ENCODE results near the gene ERF.

Gene ERF

GRCh38 chr19:42284591-42285341, 29.8 kb upstream of the ERF start (continued):
- TF ChIP-seq, protein P1, sequence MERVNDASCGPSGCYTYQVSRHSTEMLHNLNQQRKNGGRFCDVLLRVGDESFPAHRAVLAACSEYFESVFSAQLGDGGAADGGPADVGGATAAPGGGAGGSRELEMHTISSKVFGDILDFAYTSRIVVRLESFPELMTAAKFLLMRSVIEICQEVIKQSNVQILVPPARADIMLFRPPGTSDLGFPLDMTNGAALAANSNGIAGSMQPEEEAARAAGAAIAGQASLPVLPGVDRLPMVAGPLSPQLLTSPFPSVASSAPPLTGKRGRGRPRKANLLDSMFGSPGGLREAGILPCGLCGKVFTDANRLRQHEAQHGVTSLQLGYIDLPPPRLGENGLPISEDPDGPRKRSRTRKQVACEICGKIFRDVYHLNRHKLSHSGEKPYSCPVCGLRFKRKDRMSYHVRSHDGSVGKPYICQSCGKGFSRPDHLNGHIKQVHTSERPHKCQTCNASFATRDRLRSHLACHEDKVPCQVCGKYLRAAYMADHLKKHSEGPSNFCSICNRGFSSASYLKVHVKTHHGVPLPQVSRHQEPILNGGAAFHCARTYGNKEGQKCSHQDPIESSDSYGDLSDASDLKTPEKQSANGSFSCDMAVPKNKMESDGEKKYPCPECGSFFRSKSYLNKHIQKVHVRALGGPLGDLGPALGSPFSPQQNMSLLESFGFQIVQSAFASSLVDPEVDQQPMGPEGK (CRISPR knock-in tag; IDR thresholded peaks at IDR 0.05; ENCODE audit: borderline replicate concordance) = no peak
- no peak for TF ChIP-seq ARNTL (CRISPR knock-in tag; IDR thresholded peaks at IDR 0.05; ENCODE audit: borderline replicate concordance, low read depth)
- TF ChIP-seq OSR1 (CRISPR knock-in tag; IDR thresholded peaks at IDR 0.05) = no peak
- TF ChIP-seq ISL1 (CRISPR knock-in tag; IDR thresholded peaks at IDR 0.05) = no peak
- TF ChIP-seq, protein P2, sequence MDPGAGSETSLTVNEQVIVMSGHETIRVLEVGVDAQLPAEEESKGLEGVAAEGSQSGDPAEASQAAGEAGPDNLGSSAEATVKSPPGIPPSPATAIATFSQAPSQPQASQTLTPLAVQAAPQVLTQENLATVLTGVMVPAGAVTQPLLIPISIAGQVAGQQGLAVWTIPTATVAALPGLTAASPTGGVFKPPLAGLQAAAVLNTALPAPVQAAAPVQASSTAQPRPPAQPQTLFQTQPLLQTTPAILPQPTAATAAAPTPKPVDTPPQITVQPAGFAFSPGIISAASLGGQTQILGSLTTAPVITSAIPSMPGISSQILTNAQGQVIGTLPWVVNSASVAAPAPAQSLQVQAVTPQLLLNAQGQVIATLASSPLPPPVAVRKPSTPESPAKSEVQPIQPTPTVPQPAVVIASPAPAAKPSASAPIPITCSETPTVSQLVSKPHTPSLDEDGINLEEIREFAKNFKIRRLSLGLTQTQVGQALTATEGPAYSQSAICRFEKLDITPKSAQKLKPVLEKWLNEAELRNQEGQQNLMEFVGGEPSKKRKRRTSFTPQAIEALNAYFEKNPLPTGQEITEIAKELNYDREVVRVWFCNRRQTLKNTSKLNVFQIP (CRISPR knock-in tag; IDR thresholded peaks at IDR 0.05; ENCODE audit: borderline replicate concordance, low read depth) = no peak
- no peak for TF ChIP-seq CSRNP3 (CRISPR knock-in tag; IDR thresholded peaks at IDR 0.05)
- no peak for TF ChIP-seq ZNF8 (CRISPR knock-in tag; IDR thresholded peaks at IDR 0.05)
- no peak for TF ChIP-seq TCF4 (CRISPR knock-in tag; IDR thresholded peaks at IDR 0.05; ENCODE audit: borderline replicate concordance)

- no peak for TF ChIP-seq SNAI2 (CRISPR knock-in tag; IDR thresholded peaks at IDR 0.05)
- TF ChIP-seq ZC3H10 (CRISPR knock-in tag; IDR thresholded peaks at IDR 0.05) = no peak
- TF ChIP-seq GLIS3 (CRISPR knock-in tag; IDR thresholded peaks at IDR 0.05) = no peak
- TF ChIP-seq CSRNP3 (CRISPR knock-in tag; IDR thresholded peaks at IDR 0.05) = no peak
- TF ChIP-seq ARNTL (CRISPR knock-in tag; IDR thresholded peaks at IDR 0.05; ENCODE audit: borderline replicate concordance, low read depth) = no peak
- no peak for TF ChIP-seq CREB5 (CRISPR knock-in tag; IDR thresholded peaks at IDR 0.05; ENCODE audit: low read depth)
- TF ChIP-seq, protein P1 (CRISPR knock-in tag; IDR thresholded peaks at IDR 0.05; ENCODE audit: borderline replicate concordance) = no peak
- TF ChIP-seq, protein P2 (CRISPR knock-in tag; IDR thresholded peaks at IDR 0.05; ENCODE audit: borderline replicate concordance, low read depth) = no peak
- TF ChIP-seq TCF4 (CRISPR knock-in tag; IDR thresholded peaks at IDR 0.05; ENCODE audit: borderline replicate concordance) = no peak
- TF ChIP-seq ZNF8 (CRISPR knock-in tag; IDR thresholded peaks at IDR 0.05) = no peak
- no peak for TF ChIP-seq ESRRG (CRISPR knock-in tag; IDR thresholded peaks at IDR 0.05)
- TF ChIP-seq ZFP3 (CRISPR knock-in tag; IDR thresholded peaks at IDR 0.05) = no peak
- no peak for ATAC-seq
Observed at GRCh38 chr19:42284066-42284501, 29.2 kb upstream of the ERF start.

Measured in SK-N-SH treated with all-trans-retinoic acid at 6 μM for 48 hours (cell line).